Hippocampal formation (tissue), 2 donors: Measurements from ENCODE around the gene DOC2B.
A peak's percentile ranks its signal among the peaks of the same experiment; 100 is the strongest.
"Not testable (repeated sequence)": the region's sequence is repeated elsewhere in the genome, so short reads cannot be mapped to it uniquely, and the experiment has no call there.

Source experiments
- DNase-seq, 2 donors: peaks; one replicate each; lab custom pipeline; 2025; lab: John Stamatoyannopoulos, UW

The DOC2B gene

GRCh38 chr17:145671-146541 lies 35.5 kb downstream of the DOC2B start:
- DNase-seq = peak in 1 of 2 donors; percentile 11

GRCh38 chr17:144936-145670 lies 36.3 kb downstream of the DOC2B start:
- no peak for DNase-seq

GRCh38 chr17:143785-144281 lies 37.6 kb downstream of the DOC2B start:
- DNase-seq = peak; percentile 37 to 73

- DNase-seq = no peak
These were observed 38.3 kb downstream of the DOC2B start for GRCh38 chr17:142876-143784.

GRCh38 chr17:142102-142661 lies 39.3 kb downstream of the DOC2B start:
- no peak for DNase-seq

GRCh38 chr17:139401-140205 lies 41.8 kb downstream of the DOC2B start:
- not testable (repeated sequence) for DNase-seq

- DNase-seq = not testable (repeated sequence)
These were observed 44.2 kb downstream of the DOC2B start, which contains the start of gene SCGB1C2 for GRCh38 chr17:137166-137807. Gene SCGB1C2 (plus strand): TSS chr17:137569. CDS start chr17:137591, 22 bp downstream.

GRCh38 chr17:136531-136930 lies 44.9 kb downstream of the DOC2B start:
- not testable (repeated sequence) for DNase-seq

- not testable (repeated sequence) for DNase-seq
These were observed 45.6 kb downstream of the DOC2B start for GRCh38 chr17:135895-136294.

GRCh38 chr17:135022-135421 lies 46.4 kb downstream of the DOC2B start:
- DNase-seq = not testable (repeated sequence)

GRCh38 chr17:134332-134785 lies 47.1 kb downstream of the DOC2B start:
- DNase-seq = not testable (repeated sequence)

- DNase-seq = not testable (repeated sequence)
These were observed 47.5 kb downstream of the DOC2B start for GRCh38 chr17:133932-134331.

- DNase-seq = not testable (repeated sequence)
These were observed 63.0 kb downstream of the DOC2B start for GRCh38 chr17:118339-118917.

GRCh38 chr17:113111-113510 lies 68.3 kb downstream of the DOC2B start:
- not testable (repeated sequence) for DNase-seq
